HFFc6 (cell line): ENCODE measurements around the gene SEC22A. TPM values are rescaled to one million over a fixed set of nuclear protein-coding genes. Genes with fewer than 3 reads are reported as not detected.

ENCODE experiments used
- DNase-seq: peaks from one replicate; pipeline ENCODE4 v3.0.0-alpha.2; 2018
- H3K27ac Mint-ChIP-seq: 2 replicates; pipeline ENCODE4 v1.8.0; 2020; ENCODE audit warnings: mild to moderate bottlenecking, mixed read lengths
- H3K27me3 Mint-ChIP-seq: 2 replicates; pipeline ENCODE4 v1.8.0; 2021; ENCODE audit warnings: mild to moderate bottlenecking, moderate library complexity, mixed read lengths; ENCODE audit not compliant: insufficient read depth
- H3K36me3 Mint-ChIP-seq: 2 replicates; pipeline ENCODE4 v1.8.0; 2021; ENCODE audit warnings: low read depth, mixed read lengths
- H3K4me1 Mint-ChIP-seq: 2 replicates; pipeline ENCODE4 v1.8.0; 2020; ENCODE audit warnings: low read depth, mixed read lengths
- H3K4me3 Mint-ChIP-seq: 2 replicates; pipeline ENCODE4 v1.8.0; 2020; ENCODE audit warnings: mild to moderate bottlenecking, moderate library complexity, mixed read lengths
- H3K9me3 Mint-ChIP-seq: 2 replicates; pipeline ENCODE4 v1.8.0; 2020; ENCODE audit warnings: mild to moderate bottlenecking, mixed read lengths
- total RNA-seq, 6 experiments: library from RNA; stranded (reverse); fragmentation: NEBNext Ultra II Directional; extraction: Animal tissue kit (Norgen Biotek cat#: 25700); gene quantifications; 2 replicates in 1 of 6; 3 replicates in 5 of 6; pipeline ENCODE4 v1.2.3, GENCODE V29; 2021
- TF ChIP-seq, protein P1 (sequence below): fragments of 200-600 bp; sonication (generic); IDR thresholded peaks from 2 replicates; pipeline ENCODE4 v1.5.0; 2021; ENCODE audit warnings: antibody characterized with exemption, mild to moderate bottlenecking

The SEC22A gene
- total RNA-seq, 6 experiments from 2014 or later = 13.7 to 20.8 (median 18.0) TPM

- TF ChIP-seq, protein P1, sequence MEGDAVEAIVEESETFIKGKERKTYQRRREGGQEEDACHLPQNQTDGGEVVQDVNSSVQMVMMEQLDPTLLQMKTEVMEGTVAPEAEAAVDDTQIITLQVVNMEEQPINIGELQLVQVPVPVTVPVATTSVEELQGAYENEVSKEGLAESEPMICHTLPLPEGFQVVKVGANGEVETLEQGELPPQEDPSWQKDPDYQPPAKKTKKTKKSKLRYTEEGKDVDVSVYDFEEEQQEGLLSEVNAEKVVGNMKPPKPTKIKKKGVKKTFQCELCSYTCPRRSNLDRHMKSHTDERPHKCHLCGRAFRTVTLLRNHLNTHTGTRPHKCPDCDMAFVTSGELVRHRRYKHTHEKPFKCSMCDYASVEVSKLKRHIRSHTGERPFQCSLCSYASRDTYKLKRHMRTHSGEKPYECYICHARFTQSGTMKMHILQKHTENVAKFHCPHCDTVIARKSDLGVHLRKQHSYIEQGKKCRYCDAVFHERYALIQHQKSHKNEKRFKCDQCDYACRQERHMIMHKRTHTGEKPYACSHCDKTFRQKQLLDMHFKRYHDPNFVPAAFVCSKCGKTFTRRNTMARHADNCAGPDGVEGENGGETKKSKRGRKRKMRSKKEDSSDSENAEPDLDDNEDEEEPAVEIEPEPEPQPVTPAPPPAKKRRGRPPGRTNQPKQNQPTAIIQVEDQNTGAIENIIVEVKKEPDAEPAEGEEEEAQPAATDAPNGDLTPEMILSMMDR = no peak
- H3K9me3 Mint-ChIP-seq = no peaks in the 10 kb centered on the region
- no peak for DNase-seq
- no peak overlapping the region for H3K27ac Mint-ChIP-seq
- peaks cover 48% of the 10 kb centered on the region for H3K27me3 Mint-ChIP-seq
- H3K36me3 Mint-ChIP-seq = no peaks in the 10 kb centered on the region
- peaks cover 8% of the 10 kb centered on the region for H3K4me1 Mint-ChIP-seq
- H3K4me3 Mint-ChIP-seq = no peak overlapping the region
Observed at GRCh38 chr3:123303976-123304560, 102.3 kb downstream of the SEC22A start.

DNA sequence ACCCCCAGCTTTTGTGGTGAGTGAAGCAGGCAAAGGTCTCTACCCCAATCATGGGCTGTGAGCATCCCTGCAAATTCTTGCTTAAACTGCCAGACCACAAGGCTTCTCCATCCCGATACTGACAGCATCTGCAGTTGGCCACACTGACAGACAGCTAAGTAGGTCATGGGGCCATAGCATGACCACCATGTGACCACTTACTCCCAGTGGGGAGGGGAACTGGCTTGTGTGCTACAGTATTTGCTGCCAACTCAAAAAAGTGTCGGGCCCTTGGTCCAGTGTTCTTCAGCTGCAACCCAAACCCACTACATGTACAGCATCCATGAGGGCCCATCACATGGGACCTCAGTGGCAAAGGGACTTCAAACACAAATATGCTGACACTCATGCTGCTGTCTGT lies 103.4 kb downstream of the SEC22A start:
- TF ChIP-seq, protein P1 = no peak
- no peak overlapping the region for H3K4me3 Mint-ChIP-seq
- DNase-seq = no peak
- H3K36me3 Mint-ChIP-seq = no peaks in the 10 kb centered on the region
- no peak overlapping the region for H3K27ac Mint-ChIP-seq
- H3K27me3 Mint-ChIP-seq = peaks cover 53% of the 10 kb centered on the region
- no peaks in the 10 kb centered on the region for H3K9me3 Mint-ChIP-seq
- H3K4me1 Mint-ChIP-seq = peaks cover 4% of the 10 kb centered on the region; the same call in 1 of the 2 replicates

- no peak for DNase-seq
- no peaks in the 10 kb centered on the region for H3K9me3 Mint-ChIP-seq
- TF ChIP-seq, protein P1 = no peak
- no peaks in the 10 kb centered on the region for H3K36me3 Mint-ChIP-seq
- no peak overlapping the region for H3K4me3 Mint-ChIP-seq
- H3K27me3 Mint-ChIP-seq = peaks cover 66% of the 10 kb centered on the region
- H3K4me1 Mint-ChIP-seq = no peaks in the 10 kb centered on the region; the same call in 1 of the 2 replicates
- no peak overlapping the region for H3K27ac Mint-ChIP-seq
Observed at GRCh38 chr3:123307064-123307463, 105.3 kb downstream of the SEC22A start.

GRCh38 chr3:123310186-123310585 lies 108.4 kb downstream of the SEC22A start:
- H3K27me3 Mint-ChIP-seq = peaks cover 71% of the 10 kb centered on the region
- no peak overlapping the region for H3K27ac Mint-ChIP-seq
- DNase-seq = no peak
- H3K4me1 Mint-ChIP-seq = no peaks in the 10 kb centered on the region; the same call in 1 of the 2 replicates
- H3K4me3 Mint-ChIP-seq = no peak overlapping the region
- TF ChIP-seq, protein P1 = no peak
- no peaks in the 10 kb centered on the region for H3K9me3 Mint-ChIP-seq
- H3K36me3 Mint-ChIP-seq = no peaks in the 10 kb centered on the region

DNA sequence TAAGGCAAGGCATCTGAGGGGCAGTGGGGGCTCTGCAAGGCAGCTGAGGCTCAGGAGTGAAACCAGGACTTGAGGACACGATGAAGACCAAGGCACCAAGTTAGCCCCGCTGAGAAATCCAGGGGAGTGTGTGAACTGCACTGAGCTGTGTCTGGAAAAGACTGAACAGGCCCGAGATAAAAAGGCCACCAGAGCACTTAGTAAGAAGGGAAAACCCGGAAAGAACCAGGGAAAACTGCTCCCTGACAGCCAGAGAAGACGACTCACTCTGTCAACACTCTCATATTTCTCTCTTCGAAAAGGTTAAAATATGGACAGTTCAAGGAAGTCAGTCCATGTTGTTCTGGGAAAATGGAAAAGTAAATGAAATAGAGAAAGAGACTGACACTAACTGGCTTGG lies 109.0 kb downstream of the SEC22A start:
- no peak overlapping the region for H3K4me3 Mint-ChIP-seq

More for the DNA sequence above, 109.0 kb downstream of the SEC22A start:
- TF ChIP-seq, protein P1 = no peak
- Mint-ChIP-seq H3K27ac (no peak overlapping the region), H3K27me3 (peaks cover 70% of the 10 kb centered on the region), H3K4me1 (no peaks in the 10 kb centered on the region; the same call in 1 of the 2 replicates), H3K9me3 (no peaks in the 10 kb centered on the region), H3K36me3 (no peaks in the 10 kb centered on the region)
- DNase-seq = no peak
